SK-N-MC (cell line): ENCODE data around the gene COA8.
"Not testable (repeated sequence)": the region's sequence is repeated elsewhere in the genome, so short reads cannot be mapped to it uniquely, and the experiment has no call there.

Experiments used
- DNase-seq: peaks from one replicate; pipeline ENCODE4 v3.0.0-alpha.2; 2011; ENCODE audit warnings: low read depth, low spot score
- H3K27ac ChIP-seq: fragments of 200-600 bp; sonication (generic); 2 replicates; pipeline ENCODE4 v1.5.1; 2016; ENCODE audit warnings: mixed run types
- H3K36me3 ChIP-seq: fragments of 200-600 bp; sonication (generic); 2 replicates; pipeline ENCODE4 v1.6.1; 2017; ENCODE audit warnings: antibody characterized with exemption, low read length, mixed read lengths; ENCODE audit not compliant: insufficient read depth
- H3K4me3 ChIP-seq: fragments of 200-600 bp; sonication (generic); 2 replicates; pipeline ENCODE4 v1.5.1; 2016
- H3K9ac ChIP-seq: fragments of 200-600 bp; sonication (generic); 2 replicates; pipeline ENCODE4 v1.8.0; 2017; ENCODE audit warnings: mixed run types, mixed read lengths; ENCODE audit not compliant: insufficient read length
- H3K9me3 ChIP-seq: fragments of 200-600 bp; sonication (generic); 2 replicates; pipeline ENCODE4 v1.6.1; 2017; ENCODE audit warnings: low read depth, mild to moderate bottlenecking, antibody characterized with exemption, low read length, moderate library complexity, mixed read lengths
- EZH2 ChIP-seq: fragments of 200-600 bp; sonication (generic); IDR thresholded peaks from one replicate; pipeline ENCODE4 v1.6.1; 2017; ENCODE audit warnings: antibody characterized with exemption
- FOXP2 ChIP-seq: optimal IDR thresholded peaks from 2 replicates; pipeline ENCODE3; 2011; ENCODE audit warnings: mild to moderate bottlenecking, moderate library complexity; ENCODE audit not compliant: insufficient read depth; ENCODE audit errors: extremely low read length, control extremely low read depth
- POLR2AphosphoS5 ChIP-seq: IDR thresholded peaks from 2 replicates; pipeline ENCODE4 v1.6.1; 2012; ENCODE audit warnings: mild to moderate bottlenecking, low read depth, low read length, borderline replicate concordance

COA8 gene

DNA sequence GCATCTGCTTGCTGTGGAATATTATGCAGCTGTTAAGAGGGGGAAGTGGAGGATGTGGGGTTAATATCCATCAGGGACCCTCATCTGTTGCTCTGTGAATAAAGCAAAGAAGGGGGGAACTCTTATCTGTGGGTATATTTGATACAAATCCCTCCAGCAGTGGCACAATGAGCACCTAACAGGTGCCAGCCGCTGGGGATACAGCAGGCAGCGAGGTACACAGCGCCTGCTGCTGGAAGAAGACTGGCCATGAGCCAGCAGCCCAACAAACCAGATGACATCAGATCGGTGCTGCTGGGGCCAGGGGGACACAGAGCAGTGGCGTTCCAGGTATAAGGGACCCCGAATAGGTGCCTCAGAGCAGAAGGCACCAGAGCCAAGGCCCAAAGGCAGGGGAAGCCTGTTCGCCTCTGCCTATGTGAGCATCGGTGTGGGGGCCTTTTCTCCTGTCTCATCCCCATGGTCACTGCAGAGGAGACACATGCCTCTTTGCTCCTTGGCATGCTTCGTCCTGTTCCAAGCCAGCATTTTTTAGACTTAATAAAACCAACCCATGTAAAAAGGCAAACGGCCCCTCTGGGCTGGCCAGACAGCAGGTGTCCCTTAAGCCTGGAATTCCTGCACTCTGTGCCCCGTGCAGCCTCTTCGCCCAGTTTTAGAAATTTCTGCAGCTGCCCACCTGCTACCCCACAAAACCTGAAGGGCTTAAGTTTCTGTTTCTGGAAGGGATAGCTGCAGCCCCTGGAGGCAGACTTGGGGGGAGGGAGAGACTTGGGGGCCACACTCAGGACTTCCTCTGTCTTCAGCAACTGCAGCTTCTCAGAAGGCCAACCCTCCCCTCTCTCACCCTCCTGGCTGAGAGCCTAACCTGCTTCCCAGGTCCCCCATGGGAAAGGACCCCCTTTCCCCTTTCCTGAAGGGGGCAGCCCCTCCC, 38.5 kb upstream of the COA8 start:
- no peaks in the 10 kb centered on the region for H3K9me3 ChIP-seq
- H3K4me3 ChIP-seq: no peak overlapping the region
- H3K27ac ChIP-seq: no peak overlapping the region
- no peak for DNase-seq
- peaks cover 14% of the 10 kb centered on the region for H3K36me3 ChIP-seq
- no peak for TF ChIP-seq EZH2
- TF ChIP-seq POLR2AphosphoS5: 0 out of 2 replicates have a peak, but pooled peaks have one; percentile 2
- no peak overlapping the region for H3K9ac ChIP-seq

DNA sequence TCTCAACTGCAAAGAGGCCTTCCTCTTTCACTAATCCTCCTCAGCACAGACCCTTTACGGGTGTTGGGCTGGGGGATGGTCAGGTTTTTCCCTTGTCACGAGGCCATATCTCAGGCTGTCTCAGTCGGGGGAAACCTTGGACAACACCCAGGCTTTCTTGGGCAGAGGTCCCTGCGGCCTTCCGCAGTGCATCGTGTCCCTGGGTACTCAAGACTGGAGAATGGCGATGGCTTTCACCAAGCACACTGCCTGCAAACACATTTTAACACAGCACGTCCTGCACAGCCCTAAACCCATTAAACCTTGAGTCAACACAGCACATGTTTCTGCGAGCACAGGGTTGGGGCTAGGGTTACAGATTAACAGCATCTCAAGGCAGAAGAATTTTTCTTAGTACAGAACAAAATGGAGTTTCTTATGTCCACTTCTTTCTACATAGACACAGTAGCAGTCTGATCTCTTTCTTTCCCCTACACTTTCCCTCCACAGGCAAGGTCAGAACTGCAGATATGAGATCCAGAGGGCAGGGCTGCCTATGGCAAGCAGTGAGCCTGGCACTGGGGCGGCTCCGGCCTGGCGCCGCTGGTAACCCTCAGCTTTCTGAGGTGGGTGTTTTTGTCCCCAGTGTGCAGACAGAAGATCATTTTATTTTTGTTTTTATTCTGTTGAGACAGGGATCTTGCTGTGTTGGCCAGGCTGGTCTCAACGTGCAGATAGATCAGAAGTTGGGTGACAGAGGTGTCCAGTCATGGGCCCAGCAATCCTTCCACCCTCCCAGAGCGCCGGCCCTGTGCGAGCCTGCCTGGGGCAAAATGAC, 37.1 kb upstream of the COA8 start:
- H3K9me3 ChIP-seq, H3K27ac ChIP-seq, H3K4me3 ChIP-seq, H3K36me3 ChIP-seq, DNase-seq, H3K9ac ChIP-seq: not testable (repeated sequence)

DNA sequence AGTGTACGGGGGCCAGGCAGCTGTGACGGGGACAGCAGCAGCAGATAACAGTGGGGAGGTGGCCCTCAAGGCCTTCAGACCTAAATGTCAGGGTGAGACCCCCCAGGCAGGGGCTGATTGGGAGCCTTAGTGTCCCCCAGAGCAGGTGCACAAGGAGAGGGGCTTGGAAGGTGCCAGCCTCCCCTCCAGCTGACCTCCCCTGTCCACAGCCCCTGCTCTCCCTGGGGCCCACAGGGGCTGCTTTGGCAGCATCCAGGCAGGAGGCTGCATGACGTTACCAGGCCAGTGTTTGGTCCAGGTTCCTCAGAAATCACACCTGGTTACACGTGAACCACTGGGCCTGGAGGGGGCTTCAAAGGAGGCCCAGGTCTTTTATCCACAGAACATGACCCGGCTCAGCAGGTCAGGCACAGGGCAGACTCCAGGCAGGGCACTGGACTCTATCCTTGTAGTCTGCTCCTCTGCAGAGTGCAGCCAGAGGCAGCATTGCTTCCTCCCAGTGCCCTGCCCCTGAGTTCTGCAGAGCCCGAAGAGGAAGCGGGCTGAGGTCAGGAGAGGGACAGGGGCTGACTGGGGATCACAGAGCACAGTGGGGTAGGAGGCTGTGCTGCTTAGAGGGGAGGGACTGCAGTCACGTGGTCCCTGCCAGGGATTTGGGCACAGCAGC, 36.4 kb upstream of the COA8 start:
- H3K27ac ChIP-seq: no peak overlapping the region

DNA sequence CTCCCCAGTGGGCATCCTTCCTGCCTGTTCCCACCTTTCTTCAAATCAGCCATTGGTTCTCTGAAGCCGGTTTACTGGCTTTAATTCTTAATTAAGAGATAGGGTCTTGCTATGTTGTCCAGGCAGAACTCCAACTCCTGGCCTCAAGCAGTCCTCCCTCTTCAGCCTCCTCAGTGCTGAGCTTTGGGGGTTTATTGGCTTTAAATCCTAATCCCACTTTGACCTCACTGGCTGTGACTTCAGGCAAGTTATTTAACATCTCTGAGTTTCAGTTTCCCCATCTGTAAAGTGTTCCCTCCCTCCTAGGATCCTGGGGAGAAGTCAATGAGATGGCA, 35.9 kb upstream of the COA8 start:
- peaks cover 9% of the 10 kb centered on the region; the same call in 1 of the 2 replicates for H3K36me3 ChIP-seq
- DNase-seq: no peak

More for the DNA sequence above, 36.4 kb upstream of the COA8 start:
- TF ChIP-seq EZH2 (no peak), FOXP2 (no peak), POLR2AphosphoS5 (no peak)
- peaks cover 9% of the 10 kb centered on the region; the same call in 1 of the 2 replicates for H3K36me3 ChIP-seq
- DNase-seq: no peak
- no peak overlapping the region for H3K9ac ChIP-seq
- H3K4me3 ChIP-seq: no peak overlapping the region
- H3K9me3 ChIP-seq: no peaks in the 10 kb centered on the region

DNA sequence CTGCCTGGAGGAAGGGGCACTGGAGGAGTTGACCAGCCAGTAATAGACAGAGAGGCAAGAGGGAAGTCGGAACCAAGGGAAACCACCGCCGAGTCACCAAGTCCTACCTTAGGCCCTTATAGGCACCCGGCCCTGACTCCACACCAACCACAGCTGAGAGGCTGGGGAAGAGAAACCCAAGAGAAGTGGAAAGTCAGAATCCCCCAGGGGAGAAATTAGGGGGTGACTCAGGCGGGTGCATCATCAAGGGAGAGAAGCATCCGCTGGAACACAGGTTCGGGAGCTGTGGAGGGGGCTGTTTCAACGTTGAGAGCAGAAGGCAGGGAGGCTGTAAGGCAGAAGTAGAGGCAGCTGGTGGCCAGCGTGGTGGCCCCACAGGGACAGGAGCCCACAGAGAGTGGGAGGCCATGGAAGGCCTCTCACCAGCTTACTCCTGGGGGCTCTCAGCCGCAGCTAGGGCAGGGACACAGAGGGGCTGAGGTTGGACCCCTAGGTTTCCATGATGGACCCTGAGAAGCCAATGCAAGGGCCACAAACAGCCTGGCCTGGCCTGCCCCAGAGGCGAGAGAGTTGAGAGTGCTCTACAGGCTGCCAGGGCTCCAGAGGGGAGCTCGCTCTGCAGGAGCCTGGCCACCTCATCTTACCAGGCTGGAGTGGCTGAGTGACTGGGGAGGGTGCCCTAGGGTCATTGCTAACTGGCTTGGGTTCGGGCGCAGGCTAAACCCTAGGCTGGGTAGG, 35.2 kb upstream of the COA8 start:
- Histone ChIP-seq H3K4me3 (no peak overlapping the region; the same call in 1 of the 2 replicates), H3K36me3 (peaks cover 9% of the 10 kb centered on the region; the same call in 1 of the 2 replicates), H3K9me3 (no peaks in the 10 kb centered on the region), H3K9ac (peak overlapping the region; percentile 92), H3K27ac (no peak overlapping the region)
- DNase-seq: no peak
- TF ChIP-seq FOXP2 (no peak), EZH2 (no peak), POLR2AphosphoS5 (no peak)

More for the DNA sequence above, 35.9 kb upstream of the COA8 start:
- no peaks in the 10 kb centered on the region for H3K9me3 ChIP-seq
- no peak for TF ChIP-seq POLR2AphosphoS5
- no peak for TF ChIP-seq FOXP2
- TF ChIP-seq EZH2: no peak
- no peak overlapping the region for H3K27ac ChIP-seq
- no peak overlapping the region for H3K9ac ChIP-seq
- no peak overlapping the region for H3K4me3 ChIP-seq

DNA sequence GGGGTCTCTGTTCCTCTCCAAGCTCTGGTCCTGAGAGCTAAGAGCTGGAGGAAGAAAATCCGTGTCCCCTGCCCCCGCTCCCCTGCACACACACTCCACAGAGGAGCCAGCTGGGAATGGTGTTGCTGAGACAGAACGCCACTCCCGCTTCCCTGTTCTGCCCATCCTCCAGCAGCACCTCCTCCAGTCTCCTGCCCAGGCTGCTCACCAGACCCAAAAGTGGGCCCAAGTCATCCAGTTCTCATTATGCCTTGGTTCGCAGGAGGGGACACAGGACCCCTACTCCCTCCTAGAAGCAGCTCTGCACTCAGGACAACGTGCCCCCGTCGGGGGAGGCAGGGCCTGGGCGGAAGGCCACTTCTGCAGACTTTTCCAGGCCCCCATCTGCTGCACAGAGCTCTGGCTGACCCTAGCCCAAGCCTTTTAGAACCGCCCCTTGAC, 34.6 kb upstream of the COA8 start:
- no peak for TF ChIP-seq EZH2
- no peak for TF ChIP-seq POLR2AphosphoS5
- no peak for TF ChIP-seq FOXP2
- peak overlapping the region; percentile 5; the same call in 1 of the 2 replicates for H3K27ac ChIP-seq
- no peak for DNase-seq
- peaks cover 9% of the 10 kb centered on the region; the same call in 1 of the 2 replicates for H3K36me3 ChIP-seq
- H3K9me3 ChIP-seq: no peaks in the 10 kb centered on the region
- H3K9ac ChIP-seq: peak overlapping the region; percentile 92
- H3K4me3 ChIP-seq: peak overlapping the region; percentile 83

DNA sequence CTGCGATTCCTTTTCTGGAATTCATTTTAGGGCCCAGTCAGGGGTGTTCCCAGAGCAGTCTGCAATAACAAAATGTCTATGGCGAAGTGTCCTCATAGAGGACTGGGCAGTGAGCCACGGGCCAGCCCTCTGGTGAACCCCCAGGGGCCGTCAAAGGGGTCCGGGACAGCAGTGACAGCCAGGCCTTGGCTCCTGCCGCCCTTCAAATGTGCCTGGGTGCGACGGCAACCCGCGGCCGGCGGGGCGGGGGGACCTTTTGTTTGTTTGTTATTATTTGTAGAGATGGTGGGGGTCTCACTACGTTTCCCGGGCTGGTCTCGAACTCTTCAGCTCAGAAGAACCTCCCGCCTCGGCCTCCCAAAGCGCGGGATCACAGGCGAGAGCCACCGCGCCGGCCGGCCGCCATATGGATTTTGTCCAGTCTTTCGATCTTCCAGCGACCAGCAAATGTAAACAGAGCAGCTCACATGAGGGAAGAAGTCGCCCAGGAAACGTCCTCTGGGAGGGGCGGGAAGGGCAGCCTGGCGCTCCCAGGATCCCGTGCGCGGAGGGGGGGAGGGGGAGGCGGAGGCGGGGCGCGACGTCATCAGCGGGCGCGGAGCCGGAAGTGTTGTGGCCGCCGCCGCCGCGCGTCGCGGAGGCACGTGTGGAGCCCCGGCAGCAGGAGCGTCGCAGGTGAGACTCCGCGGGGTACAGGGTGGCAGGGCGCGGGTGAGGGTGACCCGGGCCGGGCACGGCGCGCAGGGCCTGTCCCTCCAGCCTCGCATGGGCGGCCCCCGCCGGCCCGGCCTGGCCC, 34.0 kb upstream of the COA8 start, which contains the start of gene TRMT61A:
TSS of gene TRMT61A (plus strand) at position 610 of the 796 bp plus-strand sequence. CDS start 783 bp downstream, outside the sequence.
- H3K27ac ChIP-seq: peak within 1 kb of the TSS; percentile 5; the same call in 1 of the 2 replicates
- DNase-seq: no peak
- H3K9me3 ChIP-seq: no peaks in the 10 kb centered on the region
- no peak for TF ChIP-seq EZH2
- TF ChIP-seq POLR2AphosphoS5: peak; percentile 76; the same call in 1 of the 2 replicates
- peak within 1 kb of the TSS; percentile 92 for H3K9ac ChIP-seq
- H3K4me3 ChIP-seq: peak within 1 kb of the TSS; percentile 83
- peaks cover 9% of the 10 kb centered on the region; the same call in 1 of the 2 replicates for H3K36me3 ChIP-seq
